ENCODE results near the gene FAM50B.
"Not testable (repeated sequence)": the region's sequence is repeated elsewhere in the genome, so short reads cannot be mapped to it uniquely, and the experiment has no call there.

FAM50B gene

GRCh38 chr6:3844097-3844463 lies 5.1 kb upstream of the FAM50B start:
- no peak for DNase-seq (ENCODE audit: insufficient read length, low spot score)
- no peak for FAIRE-seq

DNA sequence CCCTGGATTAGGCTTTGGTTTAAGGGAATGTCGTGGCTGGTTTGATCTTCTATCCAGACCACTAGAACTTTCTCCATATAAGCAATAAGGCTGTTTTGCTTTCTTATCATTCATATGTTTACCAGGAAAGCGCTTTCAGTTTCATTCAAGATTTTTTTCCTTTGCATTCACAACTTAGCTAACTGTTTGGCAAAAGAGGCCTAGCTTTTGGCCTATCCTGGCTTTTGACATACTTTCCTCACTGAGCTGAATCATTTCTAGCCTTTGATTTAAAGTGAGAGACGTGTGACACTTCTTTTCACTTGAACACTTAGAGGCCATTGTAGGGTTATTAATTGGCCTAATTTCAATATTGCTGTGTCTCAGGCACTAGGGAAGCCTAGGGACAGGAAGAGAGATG lies 1.7 kb upstream of the FAM50B start:
- no peak for FAIRE-seq
- no peak for DNase-seq (ENCODE audit: insufficient read length, low spot score)

DNA sequence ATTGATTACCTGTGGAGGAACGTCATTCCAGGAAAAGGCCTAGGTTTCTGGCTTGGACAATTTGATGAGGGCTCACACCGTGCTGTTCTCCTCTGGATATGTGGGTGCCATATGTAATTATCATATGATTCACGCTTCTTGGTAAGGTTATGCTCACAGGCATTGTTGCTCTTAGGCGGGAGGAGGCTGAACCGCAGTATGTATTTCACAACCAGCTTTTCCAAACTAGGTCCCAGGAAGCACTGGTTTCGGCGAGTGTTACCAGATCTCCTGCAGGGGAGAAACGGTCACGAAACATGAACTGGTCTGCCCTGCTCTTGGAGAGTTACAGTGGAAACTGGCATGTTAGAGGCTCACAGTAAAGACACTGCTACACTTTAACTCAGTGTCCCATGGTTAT lies 793 bp upstream of the FAM50B start:
- no peak for DNase-seq (ENCODE audit: insufficient read length, low spot score)

DNA sequence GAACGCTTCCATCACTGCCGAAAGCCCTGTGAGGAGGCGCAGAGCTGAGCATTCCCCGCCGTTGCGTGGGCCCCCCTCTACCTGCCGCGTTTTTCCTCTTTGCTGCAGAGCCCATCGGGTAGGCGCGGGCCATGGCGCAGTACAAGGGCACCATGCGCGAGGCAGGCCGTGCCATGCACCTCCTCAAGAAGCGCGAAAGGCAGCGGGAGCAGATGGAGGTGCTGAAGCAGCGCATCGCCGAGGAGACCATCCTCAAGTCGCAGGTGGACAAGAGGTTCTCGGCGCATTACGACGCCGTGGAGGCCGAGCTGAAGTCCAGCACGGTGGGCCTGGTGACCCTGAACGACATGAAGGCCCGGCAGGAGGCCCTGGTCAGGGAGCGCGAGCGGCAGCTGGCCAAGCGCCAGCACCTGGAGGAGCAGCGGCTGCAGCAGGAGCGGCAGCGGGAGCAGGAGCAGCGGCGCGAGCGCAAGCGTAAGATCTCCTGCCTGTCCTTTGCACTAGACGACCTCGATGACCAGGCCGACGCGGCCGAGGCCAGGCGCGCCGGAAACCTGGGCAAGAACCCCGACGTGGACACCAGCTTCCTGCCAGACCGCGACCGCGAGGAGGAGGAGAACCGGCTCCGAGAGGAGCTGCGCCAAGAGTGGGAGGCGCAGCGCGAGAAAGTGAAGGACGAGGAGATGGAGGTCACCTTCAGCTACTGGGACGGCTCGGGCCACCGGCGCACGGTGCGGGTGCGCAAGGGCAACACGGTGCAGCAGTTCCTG lies 693 bp downstream of the FAM50B start:
- no peak for FAIRE-seq

More for the DNA sequence above, 793 bp upstream of the FAM50B start:
- no peak for FAIRE-seq

DNA sequence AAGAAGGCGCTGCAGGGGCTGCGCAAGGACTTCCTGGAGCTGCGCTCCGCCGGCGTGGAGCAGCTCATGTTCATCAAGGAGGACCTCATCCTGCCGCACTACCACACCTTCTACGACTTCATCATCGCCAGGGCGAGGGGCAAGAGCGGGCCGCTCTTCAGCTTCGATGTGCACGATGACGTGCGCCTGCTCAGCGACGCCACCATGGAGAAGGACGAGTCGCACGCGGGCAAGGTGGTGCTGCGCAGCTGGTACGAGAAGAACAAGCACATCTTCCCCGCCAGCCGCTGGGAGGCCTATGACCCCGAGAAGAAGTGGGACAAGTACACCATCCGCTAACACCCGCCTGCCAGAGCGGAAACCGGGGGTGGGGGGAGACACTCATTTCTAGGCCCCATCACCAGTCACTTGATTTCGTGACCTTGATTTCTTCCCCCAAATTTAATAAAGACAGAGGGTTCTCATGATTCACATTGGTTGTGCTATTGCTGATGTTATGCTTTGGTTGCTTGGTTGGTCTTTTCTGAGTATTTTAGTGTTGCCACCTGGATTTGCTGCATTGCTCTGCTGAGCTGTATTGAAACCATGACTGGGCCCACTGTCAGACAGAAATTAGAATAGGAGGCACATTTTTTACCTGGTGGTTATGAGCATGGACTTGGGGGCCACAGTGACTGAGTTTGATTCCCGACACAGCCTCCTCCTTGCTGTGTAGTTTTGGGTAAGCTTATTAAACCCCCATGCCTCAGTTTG lies 1.5 kb downstream of the FAM50B start:
- DNase-seq (ENCODE audit: insufficient read length, low spot score) (no peak), FAIRE-seq (no peak)

More for the DNA sequence above, 693 bp downstream of the FAM50B start:
- DNase-seq (ENCODE audit: insufficient read length, low spot score) = no peak

GRCh38 chr6:3851839-3852238 lies 2.7 kb downstream of the FAM50B start:
- no peak for DNase-seq (ENCODE audit: insufficient read length, low spot score)
- no peak for FAIRE-seq

DNA sequence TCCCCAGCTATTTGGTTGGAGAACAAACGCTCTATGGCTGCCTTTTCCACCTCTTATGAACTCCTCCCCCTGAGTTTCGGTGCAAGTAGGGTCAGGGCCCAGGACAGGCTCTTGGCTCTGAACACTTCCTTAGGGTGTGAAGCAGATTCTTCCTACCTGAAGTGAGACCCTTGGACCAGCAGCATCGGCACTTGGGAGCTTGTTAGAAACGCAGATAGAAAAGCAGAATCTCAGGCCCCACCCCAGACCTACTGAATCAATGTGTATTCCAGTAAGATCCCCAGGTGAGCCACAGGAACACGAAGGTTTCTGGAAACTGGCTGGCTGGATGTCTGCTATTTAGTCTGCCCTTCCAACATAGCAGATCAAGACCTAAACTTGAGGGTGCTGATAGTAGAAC lies 3.2 kb downstream of the FAM50B start:
- FAIRE-seq = no peak
- no peak for DNase-seq (ENCODE audit: insufficient read length, low spot score)

DNA sequence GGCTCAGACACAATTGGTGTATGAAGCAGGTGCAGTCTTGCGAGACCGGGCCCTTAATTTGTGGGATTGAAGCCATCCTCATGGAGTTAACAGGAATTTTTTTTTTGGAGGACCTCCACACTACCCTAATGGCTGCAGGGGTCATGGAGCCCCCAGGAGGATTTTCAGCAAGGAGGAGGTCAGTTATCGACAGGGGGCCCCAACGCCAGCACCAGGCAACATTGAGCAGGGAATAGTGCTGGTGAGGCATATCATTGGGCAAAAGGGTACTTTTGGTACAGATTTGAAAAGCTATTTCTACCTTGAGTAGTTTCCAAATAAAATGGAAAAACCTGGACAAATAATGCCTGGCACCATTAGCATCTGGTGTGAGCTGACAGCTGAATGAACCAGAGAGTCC lies 6.7 kb downstream of the FAM50B start:
- no peak for DNase-seq (ENCODE audit: insufficient read length, low spot score)
- FAIRE-seq = no peak

GRCh38 chr6:3856576-3856975 lies 7.4 kb downstream of the FAM50B start:
- DNase-seq (ENCODE audit: insufficient read length, low spot score) (no peak), FAIRE-seq (no peak)

GRCh38 chr6:3857468-3858456 lies 8.6 kb downstream of the FAM50B start:
- DNase-seq (ENCODE audit: insufficient read length, low spot score) (no peak), FAIRE-seq (no peak)

DNA sequence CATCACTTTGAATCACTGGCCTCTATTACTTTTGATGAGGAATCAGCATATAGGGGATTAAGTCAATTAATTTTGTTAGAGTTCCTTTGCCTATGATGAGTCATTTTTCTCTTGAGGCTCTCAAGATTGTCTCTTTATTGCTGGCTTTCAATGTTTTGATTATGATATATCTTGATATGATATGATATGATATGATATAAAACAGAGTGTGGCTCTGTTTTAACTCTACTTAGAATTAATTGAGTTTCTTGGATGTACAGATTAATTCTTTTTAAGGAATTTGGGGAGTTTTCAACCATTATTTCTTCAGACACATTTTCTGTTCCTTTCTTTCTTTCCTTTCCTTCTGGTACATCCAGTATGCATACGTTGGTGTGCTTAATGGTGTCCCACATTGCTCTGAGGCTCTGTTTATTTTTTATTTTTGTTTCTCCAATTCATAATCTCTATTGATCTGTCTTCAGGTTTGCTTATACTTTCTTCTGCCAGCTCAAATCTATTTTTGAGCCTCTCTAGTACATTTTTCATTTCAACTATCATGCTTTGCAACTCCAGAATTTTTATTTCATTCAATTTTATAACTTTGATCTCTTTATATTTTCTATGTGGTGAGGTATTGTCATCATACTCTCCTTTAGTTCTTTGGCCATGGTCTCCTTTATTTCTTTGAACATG lies 10.8 kb downstream of the FAM50B start:
- FAIRE-seq = no peak
- no peak for DNase-seq (ENCODE audit: insufficient read length, low spot score)

- no peak for FAIRE-seq
- no peak for DNase-seq (ENCODE audit: insufficient read length, low spot score)
These were observed 12.3 kb downstream of the FAM50B start for GRCh38 chr6:3861424-3861823.

- FAIRE-seq (no peak), DNase-seq (ENCODE audit: insufficient read length, low spot score) (no peak)
These were observed 12.9 kb downstream of the FAM50B start for GRCh38 chr6:3862038-3862437.

DNA sequence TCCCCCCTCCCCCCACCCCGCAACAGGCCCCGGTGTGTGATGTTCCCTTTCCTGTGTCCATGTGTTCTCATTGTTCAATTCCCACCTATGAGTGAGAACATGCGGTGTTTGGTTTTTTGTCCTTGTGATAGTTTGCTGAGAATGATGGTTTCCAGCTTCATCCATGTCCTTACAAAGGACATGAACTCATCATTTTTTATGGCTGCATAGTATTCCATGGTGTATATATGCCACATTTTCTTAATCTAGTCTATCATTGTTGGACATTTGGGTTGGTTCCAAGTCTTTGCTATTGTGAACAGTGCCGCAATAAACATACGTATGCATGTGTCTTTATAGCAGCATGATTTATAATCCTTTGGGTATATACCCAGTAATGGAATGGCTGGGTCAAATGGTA lies 14.1 kb downstream of the FAM50B start:
- FAIRE-seq; DNase-seq (ENCODE audit: insufficient read length, low spot score): not testable (repeated sequence)

DNA sequence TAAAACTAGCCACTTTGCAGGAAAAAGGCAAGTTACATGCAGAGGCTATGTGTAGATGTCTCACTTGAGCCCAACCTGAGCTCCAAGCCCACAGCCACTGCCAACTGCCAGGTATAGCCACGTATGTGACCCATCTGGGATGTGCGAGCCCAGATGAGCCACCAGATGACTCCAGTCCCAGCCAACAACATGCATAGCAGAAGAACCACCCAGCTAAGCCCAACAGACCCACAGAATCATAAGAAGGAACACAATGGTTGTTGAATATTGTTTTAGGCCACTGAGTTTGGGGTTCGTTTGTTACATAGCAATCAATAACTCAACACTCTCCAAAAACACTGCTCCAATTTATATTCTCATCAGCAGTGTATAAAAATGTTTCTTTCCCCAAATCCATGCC lies 16.3 kb downstream of the FAM50B start:
- DNase-seq (ENCODE audit: insufficient read length, low spot score) (no peak), FAIRE-seq (no peak)

- FAIRE-seq (no peak), DNase-seq (ENCODE audit: insufficient read length, low spot score) (no peak)
These were observed 18.7 kb downstream of the FAM50B start for GRCh38 chr6:3867641-3868502.

- no peak for FAIRE-seq
- no peak for DNase-seq (ENCODE audit: insufficient read length, low spot score)
These were observed 19.4 kb downstream of the FAM50B start for GRCh38 chr6:3868544-3868943.

- FAIRE-seq = no peak
- DNase-seq (ENCODE audit: insufficient read length, low spot score) = no peak
These were observed 20.1 kb downstream of the FAM50B start for GRCh38 chr6:3869284-3869631.

DNA sequence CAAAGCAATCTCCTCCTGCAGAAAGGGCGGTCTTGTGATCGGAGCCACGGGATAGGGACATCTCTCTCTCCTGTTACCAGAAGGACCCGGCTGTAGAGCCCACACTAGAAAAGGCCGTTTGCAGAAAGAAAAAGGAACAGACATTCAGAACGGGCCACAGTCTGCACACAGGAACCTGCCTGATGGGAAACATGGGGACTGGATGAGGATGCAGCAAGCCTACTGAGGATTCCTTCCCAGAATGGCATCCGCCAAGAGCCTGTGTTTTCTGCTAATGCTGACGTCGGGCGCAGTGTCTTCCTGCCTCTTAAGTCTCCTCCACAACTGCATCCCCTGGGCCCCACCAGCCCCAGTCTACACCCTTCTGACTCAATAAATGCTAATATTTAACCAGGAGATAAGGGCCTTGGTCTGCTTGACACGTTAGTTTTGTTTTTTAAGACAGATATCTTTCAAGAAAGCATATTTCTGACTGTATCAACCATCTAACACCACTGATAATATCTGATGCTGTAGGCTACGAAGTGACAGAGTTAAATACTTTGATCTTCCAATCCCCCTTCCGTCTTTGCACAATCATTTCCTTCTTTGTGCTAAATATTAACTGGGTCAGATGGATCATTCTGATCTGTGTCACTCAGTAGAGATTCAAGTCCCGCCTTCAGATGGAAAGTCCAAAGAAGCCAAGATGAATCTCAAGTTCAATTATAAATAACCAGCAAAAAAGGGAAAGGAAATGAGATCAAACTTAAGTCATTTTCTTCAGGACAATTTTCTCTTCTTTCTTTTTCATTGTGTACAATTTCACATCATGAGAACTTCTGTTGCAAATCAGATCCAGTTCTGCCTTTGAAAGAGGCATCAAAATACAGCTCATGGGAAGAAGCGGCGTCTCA lies 20.7 kb downstream of the FAM50B start:
- FAIRE-seq = no peak

More for the DNA sequence above, 20.7 kb downstream of the FAM50B start:
- no peak for DNase-seq (ENCODE audit: insufficient read length, low spot score)

Data from HTR-8/SVneo (cell line).